Fibroblast of lung (primary cell): ENCODE results near the gene SH3BP4. TPM values are rescaled to one million over a fixed set of nuclear protein-coding genes. Genes with fewer than 3 reads are reported as not detected.

Experiments
- DNase-seq, 2 donors: peaks; one replicate each; pipeline versions ENCODE4 v3.0.0 to v3.0.0-alpha.2; 2010; ENCODE audit warnings: low read depth in 2 of 2
- H2AFZ ChIP-seq: 2 replicates; pipeline ENCODE4 v1.5.1; 2012; ENCODE audit warnings: low read length, control low read depth, inconsistent platforms
- H3K27ac ChIP-seq: 2 replicates; pipeline ENCODE4 v1.5.1; 2011; ENCODE audit warnings: low read length, control low read depth; ENCODE audit not compliant: insufficient read depth
- H3K27me3 ChIP-seq: 2 replicates; pipeline ENCODE4 v1.5.1; 2011; ENCODE audit warnings: mild to moderate bottlenecking, low read length; ENCODE audit not compliant: control insufficient read depth, insufficient read depth
- H3K36me3 ChIP-seq: 2 replicates; pipeline ENCODE4 v1.5.1; 2011; ENCODE audit warnings: low read length; ENCODE audit not compliant: control insufficient read depth, insufficient read depth
- H3K4me1 ChIP-seq: 2 replicates; pipeline ENCODE4 v1.5.1; 2011; ENCODE audit warnings: low read length; ENCODE audit not compliant: control insufficient read depth, insufficient read depth; ENCODE audit errors: extremely low read depth
- H3K4me2 ChIP-seq: 2 replicates; pipeline ENCODE4 v1.5.1; 2011; ENCODE audit warnings: low read length, control low read depth; ENCODE audit not compliant: insufficient read depth; ENCODE audit errors: extremely low read depth
- H3K4me3 ChIP-seq, 4 experiments: fragments of 200-600 bp in 1 of 4; sonication (generic) in 1 of 4; replicated peaks in 1 of 4; 2 replicates each; pipeline ENCODE4 v1.5.1; 2011 to 2016; ENCODE audit warnings: low read length in 4 of 4, low read depth in 3 of 4, mild to moderate bottlenecking in 3 of 4, control low read depth in 2 of 4, inconsistent platforms in 1 of 4, mixed read lengths in 1 of 4; ENCODE audit not compliant: insufficient read depth in 1 of 4; ENCODE audit errors: control extremely low read depth in 1 of 4
- H3K79me2 ChIP-seq: 2 replicates; pipeline ENCODE4 v1.5.1; 2012; ENCODE audit warnings: mild to moderate bottlenecking, low read length, inconsistent platforms; ENCODE audit not compliant: control insufficient read depth, insufficient read depth
- H3K9ac ChIP-seq: 2 replicates; pipeline ENCODE4 v1.5.1; 2011; ENCODE audit warnings: mild to moderate bottlenecking, low read length, control low read depth; ENCODE audit not compliant: insufficient read depth
- H3K9me3 ChIP-seq: 2 replicates; pipeline ENCODE4 v1.5.1; 2012; ENCODE audit warnings: low read depth, low read length; ENCODE audit not compliant: control insufficient read depth, insufficient read depth
- H4K20me1 ChIP-seq: 2 replicates; pipeline ENCODE4 v1.5.1; 2011; ENCODE audit warnings: low read length; ENCODE audit not compliant: control insufficient read depth, insufficient read depth; ENCODE audit errors: extremely low read depth
- EZH2 ChIP-seq: IDR thresholded peaks from 2 replicates; pipeline ENCODE4 v1.5.1; 2012; ENCODE audit warnings: low read length, control low read depth, mild to moderate bottlenecking; ENCODE audit errors: missing control alignments
- polyA plus RNA-seq, 2 donors: library from polyadenylated mRNA; depleted of rRNA in 1 of 2; stranded (reverse) in 1 of 2; unstranded in 1 of 2; fragments of >200 nt; gene quantifications; 2 replicates each; pipeline ENCODE4 v1.2.1, GENCODE V29; 2011 to 2012; ENCODE audit warnings: missing spikeins in 1 of 2
- total RNA-seq: library from RNA; depleted of rRNA; stranded (reverse); fragments of >200 nt; gene quantifications from 2 replicates; pipeline ENCODE4 v1.2.1, GENCODE V29; 2014
- TF ChIP-seq, protein P1 (sequence below), 2 donors: IDR thresholded peaks in 1 of 2; conservative IDR thresholded peaks in 1 of 2; 1 replicate in 1 of 2; 2 replicates in 1 of 2; pipeline ENCODE4 v1.5.1; 2011 to 2012; ENCODE audit warnings: low read length in 2 of 2, control low read depth in 1 of 2, inconsistent platforms in 1 of 2, low read depth in 1 of 2, mild to moderate bottlenecking in 1 of 2

SH3BP4 gene
- total and polyA plus RNA-seq, 2 donors (not counting 1 experiment from before 2014, with no cell fraction given) = 74.8 to 86.6 TPM

DNA sequence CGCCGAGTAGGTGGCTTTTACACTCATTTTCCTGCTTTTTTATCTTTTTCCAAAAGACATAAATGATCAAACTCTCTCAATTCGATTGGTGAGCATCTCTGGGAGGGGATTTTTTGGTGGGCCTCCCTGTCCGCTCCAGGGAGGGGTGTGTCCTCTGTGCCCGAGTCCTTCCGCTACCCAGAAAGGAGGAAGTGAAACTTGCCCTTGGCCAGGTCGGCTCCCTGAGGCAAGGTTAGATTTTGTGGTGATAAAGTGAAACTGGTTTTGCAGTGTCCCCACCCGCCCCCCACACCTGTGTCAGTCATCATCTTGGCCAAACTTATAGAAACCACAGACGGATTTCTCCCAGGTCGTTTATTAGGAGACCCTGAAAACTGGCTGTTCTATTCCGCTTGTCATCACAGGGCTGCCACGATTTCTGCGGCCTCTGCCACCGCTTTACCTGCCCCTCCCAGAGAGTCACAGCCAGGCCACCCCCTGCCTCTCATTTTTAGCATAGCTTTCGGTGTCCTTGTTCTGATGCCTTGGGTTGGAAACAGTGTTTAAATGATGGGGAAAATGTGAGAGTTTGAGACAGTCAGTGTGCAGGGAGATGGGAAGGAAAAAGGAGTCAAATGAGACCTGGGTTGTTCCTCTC is 93.6 kb downstream of the SH3BP4 start:
- H4K20me1 ChIP-seq = no peaks in the 10 kb centered on the region
- no peaks in the 10 kb centered on the region for H3K9me3 ChIP-seq
- peaks cover 63% of the 10 kb centered on the region for H3K36me3 ChIP-seq
- H3K9ac ChIP-seq = no peak overlapping the region
- H3K4me3 ChIP-seq = no peak overlapping the region
- no peak overlapping the region for H2AFZ ChIP-seq
- no peak for DNase-seq
- no peak for TF ChIP-seq EZH2
- TF ChIP-seq, protein P1, sequence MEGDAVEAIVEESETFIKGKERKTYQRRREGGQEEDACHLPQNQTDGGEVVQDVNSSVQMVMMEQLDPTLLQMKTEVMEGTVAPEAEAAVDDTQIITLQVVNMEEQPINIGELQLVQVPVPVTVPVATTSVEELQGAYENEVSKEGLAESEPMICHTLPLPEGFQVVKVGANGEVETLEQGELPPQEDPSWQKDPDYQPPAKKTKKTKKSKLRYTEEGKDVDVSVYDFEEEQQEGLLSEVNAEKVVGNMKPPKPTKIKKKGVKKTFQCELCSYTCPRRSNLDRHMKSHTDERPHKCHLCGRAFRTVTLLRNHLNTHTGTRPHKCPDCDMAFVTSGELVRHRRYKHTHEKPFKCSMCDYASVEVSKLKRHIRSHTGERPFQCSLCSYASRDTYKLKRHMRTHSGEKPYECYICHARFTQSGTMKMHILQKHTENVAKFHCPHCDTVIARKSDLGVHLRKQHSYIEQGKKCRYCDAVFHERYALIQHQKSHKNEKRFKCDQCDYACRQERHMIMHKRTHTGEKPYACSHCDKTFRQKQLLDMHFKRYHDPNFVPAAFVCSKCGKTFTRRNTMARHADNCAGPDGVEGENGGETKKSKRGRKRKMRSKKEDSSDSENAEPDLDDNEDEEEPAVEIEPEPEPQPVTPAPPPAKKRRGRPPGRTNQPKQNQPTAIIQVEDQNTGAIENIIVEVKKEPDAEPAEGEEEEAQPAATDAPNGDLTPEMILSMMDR (conservative IDR thresholded peaks at IDR 0.05 in 1 of 2, IDR thresholded peaks at IDR 0.05 in 1 of 2; ENCODE audit: low read depth in 1 of 2, low read length in 2 of 2) = no peak
- peaks cover 92% of the 10 kb centered on the region for H3K79me2 ChIP-seq
- H3K27ac ChIP-seq = no peak overlapping the region
- peaks cover 6% of the 10 kb centered on the region for H3K4me1 ChIP-seq
- no peaks in the 10 kb centered on the region for H3K27me3 ChIP-seq
- H3K4me2 ChIP-seq = no peak overlapping the region

DNA sequence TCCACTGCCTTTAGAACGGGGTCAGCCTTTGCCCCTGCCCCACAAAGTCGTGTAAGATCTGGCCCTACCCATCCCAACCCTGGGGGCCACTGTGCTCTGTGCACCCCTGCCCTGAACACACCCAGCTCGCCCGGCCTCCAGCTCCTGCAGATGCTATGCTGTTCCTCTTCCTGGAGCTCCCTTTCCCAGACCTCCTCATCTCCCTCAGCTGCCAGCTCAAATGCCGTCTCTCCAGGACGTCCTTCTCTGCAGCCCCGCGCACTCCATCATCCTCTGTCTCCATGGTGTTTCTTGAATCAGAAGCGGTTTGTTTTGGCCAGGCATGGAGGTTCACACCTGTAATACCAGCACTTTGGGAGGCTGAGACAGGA is 94.1 kb downstream of the SH3BP4 start:
- Histone ChIP-seq H3K4me3 (no peak overlapping the region), H3K27ac (no peak overlapping the region), H3K36me3 (peaks cover 58% of the 10 kb centered on the region), H3K4me2 (no peak overlapping the region), H3K79me2 (peaks cover 91% of the 10 kb centered on the region), H3K9me3 (no peaks in the 10 kb centered on the region), H3K27me3 (no peaks in the 10 kb centered on the region), H4K20me1 (no peaks in the 10 kb centered on the region), H3K4me1 (peaks cover 8% of the 10 kb centered on the region), H3K9ac (no peak overlapping the region), H2AFZ (no peak overlapping the region)
- TF ChIP-seq, protein P1 (conservative IDR thresholded peaks at IDR 0.05 in 1 of 2, IDR thresholded peaks at IDR 0.05 in 1 of 2; ENCODE audit: low read depth in 1 of 2, low read length in 2 of 2) = no peak
- TF ChIP-seq EZH2 = no peak
- no peak for DNase-seq

DNA sequence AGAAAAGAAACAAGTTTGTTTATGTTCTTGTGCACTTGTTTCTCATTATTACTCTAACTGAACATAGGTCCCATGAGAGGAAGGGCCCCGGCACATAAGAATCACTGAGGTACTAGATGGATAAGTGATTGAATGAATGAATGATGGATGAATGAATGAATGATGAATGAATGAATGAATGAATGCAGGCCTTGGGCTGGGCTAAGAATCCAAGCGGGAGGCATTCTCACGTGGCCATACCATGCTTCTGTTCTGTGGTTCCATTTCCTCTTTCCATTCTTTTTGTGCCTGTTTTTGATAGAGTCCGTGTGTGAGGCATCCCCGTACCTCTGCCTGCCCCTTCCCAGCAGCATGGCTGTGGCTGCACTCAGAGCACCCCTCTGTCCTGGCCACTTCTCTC is 94.8 kb downstream of the SH3BP4 start:
- no peak overlapping the region for H3K4me2 ChIP-seq
- peaks cover 91% of the 10 kb centered on the region for H3K79me2 ChIP-seq
- TF ChIP-seq, protein P1 (conservative IDR thresholded peaks at IDR 0.05 in 1 of 2, IDR thresholded peaks at IDR 0.05 in 1 of 2; ENCODE audit: low read depth in 1 of 2, low read length in 2 of 2) = no peak
- TF ChIP-seq EZH2 = no peak
- H3K9ac ChIP-seq = no peak overlapping the region
- H2AFZ ChIP-seq = no peak overlapping the region
- H3K27ac ChIP-seq = no peak overlapping the region
- DNase-seq = no peak
- no peaks in the 10 kb centered on the region for H3K9me3 ChIP-seq
- peaks cover 11% of the 10 kb centered on the region for H3K4me1 ChIP-seq
- peaks cover 54% of the 10 kb centered on the region for H3K36me3 ChIP-seq
- H3K4me3 ChIP-seq = no peak overlapping the region
- no peaks in the 10 kb centered on the region for H3K27me3 ChIP-seq
- no peaks in the 10 kb centered on the region for H4K20me1 ChIP-seq
